Measurements from ENCODE around the gene ZFP82.
A peak's percentile ranks its signal among the peaks of the same experiment; 100 is the strongest.

The ZFP82 gene

DNA sequence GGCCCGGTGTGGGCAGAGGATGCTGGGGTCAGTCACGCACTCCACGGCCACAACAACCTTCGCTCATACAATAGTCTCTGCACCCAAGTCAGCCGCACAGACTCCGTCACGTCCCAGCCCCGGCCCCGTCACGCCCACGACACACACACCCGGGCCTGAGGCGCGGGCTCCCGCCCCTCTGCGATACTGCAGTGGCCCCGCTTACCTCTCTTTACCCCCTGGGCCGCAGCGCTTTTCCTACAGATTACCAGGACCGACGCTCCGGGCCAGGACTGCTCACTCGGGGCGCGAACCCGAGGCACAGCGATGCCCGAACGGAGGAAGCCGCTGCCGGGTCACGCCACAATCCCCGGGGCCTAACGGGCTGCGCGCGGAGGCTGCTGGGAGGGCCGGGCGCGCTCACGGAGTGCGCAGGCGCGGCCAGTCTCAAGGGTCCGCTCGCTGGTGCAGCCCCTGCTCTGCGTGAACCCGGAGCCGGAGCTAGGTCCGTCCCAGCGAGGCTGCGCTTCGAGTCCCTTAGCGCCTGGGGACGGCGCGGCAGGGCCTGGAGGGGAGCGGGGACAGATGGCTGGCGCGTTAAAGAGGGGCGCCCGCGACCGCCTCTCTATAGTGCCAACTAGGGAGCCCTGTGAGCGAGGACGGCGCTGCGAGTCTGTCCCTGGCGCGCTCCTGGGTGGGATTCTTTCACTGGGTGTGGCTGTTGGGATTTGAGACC lies at the start of gene ZFP82:
ZFP82 (minus strand) TSS at position 358 of the 715 bp plus-strand sequence. CDS start 8,855 bp downstream, outside the sequence.
- TF ChIP-seq, protein P1, sequence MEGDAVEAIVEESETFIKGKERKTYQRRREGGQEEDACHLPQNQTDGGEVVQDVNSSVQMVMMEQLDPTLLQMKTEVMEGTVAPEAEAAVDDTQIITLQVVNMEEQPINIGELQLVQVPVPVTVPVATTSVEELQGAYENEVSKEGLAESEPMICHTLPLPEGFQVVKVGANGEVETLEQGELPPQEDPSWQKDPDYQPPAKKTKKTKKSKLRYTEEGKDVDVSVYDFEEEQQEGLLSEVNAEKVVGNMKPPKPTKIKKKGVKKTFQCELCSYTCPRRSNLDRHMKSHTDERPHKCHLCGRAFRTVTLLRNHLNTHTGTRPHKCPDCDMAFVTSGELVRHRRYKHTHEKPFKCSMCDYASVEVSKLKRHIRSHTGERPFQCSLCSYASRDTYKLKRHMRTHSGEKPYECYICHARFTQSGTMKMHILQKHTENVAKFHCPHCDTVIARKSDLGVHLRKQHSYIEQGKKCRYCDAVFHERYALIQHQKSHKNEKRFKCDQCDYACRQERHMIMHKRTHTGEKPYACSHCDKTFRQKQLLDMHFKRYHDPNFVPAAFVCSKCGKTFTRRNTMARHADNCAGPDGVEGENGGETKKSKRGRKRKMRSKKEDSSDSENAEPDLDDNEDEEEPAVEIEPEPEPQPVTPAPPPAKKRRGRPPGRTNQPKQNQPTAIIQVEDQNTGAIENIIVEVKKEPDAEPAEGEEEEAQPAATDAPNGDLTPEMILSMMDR (IDR thresholded peaks at IDR 0.05; ENCODE audit: insufficient read depth, low read depth, low read length, missing control alignments) = no peak
- peak within 1 kb of the TSS; percentile 69 for H3K4me3 ChIP-seq (ENCODE audit: low read length)
- peak; percentile 67 for DNase-seq (ENCODE audit: low read depth)

DNA sequence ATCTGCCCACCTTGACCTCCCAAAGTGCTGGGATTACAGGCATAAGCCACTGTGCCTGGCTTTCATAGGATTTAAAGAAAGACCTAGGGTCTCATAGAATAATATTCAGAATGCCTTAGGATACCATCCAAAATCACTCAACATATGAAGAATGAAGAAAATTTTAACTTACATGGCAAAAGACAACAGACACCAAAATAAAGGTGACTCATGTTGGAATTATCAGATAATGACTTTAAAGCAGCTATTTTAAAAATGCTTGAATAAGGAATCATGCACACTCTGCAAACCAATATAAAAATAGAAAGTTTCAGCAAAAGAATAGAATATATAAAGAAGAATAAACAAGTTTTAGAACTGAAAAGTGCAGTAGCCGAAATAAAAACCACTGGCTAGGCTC lies 41.6 kb upstream of the ZFP82 start:
- TF ChIP-seq, protein P1 (IDR thresholded peaks at IDR 0.05; ENCODE audit: insufficient read depth, low read depth, low read length, missing control alignments) = no peak
- DNase-seq (ENCODE audit: low read depth) = no peak
- no peak overlapping the region for H3K4me3 ChIP-seq (ENCODE audit: low read length)

GRCh38 chr19:36456831-36457230 lies 38.4 kb upstream of the ZFP82 start:
- TF ChIP-seq, protein P1 (IDR thresholded peaks at IDR 0.05; ENCODE audit: insufficient read depth, low read depth, low read length, missing control alignments) = no peak
- no peak for DNase-seq (ENCODE audit: low read depth)
- no peak overlapping the region for H3K4me3 ChIP-seq (ENCODE audit: low read length)

GRCh38 chr19:36449059-36449670 lies 30.7 kb upstream of the ZFP82 start:
- DNase-seq (ENCODE audit: low read depth) = no peak
- TF ChIP-seq, protein P1 (IDR thresholded peaks at IDR 0.05; ENCODE audit: insufficient read depth, low read depth, low read length, missing control alignments) = no peak
- no peak overlapping the region for H3K4me3 ChIP-seq (ENCODE audit: low read length)

GRCh38 chr19:36441339-36441738 lies 22.9 kb upstream of the ZFP82 start:
- H3K4me3 ChIP-seq (ENCODE audit: low read length) = no peak overlapping the region
- no peak for DNase-seq (ENCODE audit: low read depth)
- TF ChIP-seq, protein P1 (IDR thresholded peaks at IDR 0.05; ENCODE audit: insufficient read depth, low read depth, low read length, missing control alignments) = no peak

- DNase-seq (ENCODE audit: low read depth) = peak; percentile 69
- H3K4me3 ChIP-seq (ENCODE audit: low read length) = no peak overlapping the region
- TF ChIP-seq, protein P1 (IDR thresholded peaks at IDR 0.05; ENCODE audit: insufficient read depth, low read depth, low read length, missing control alignments) = no peak
Measured at GRCh38 chr19:36436531-36436930, 18.1 kb upstream of the ZFP82 start.

Data from epithelial cell of esophagus (primary cell).